Measurements from ENCODE around the gene SND1. TPM values are rescaled to one million over a fixed set of nuclear protein-coding genes. Genes with fewer than 3 reads are reported as not detected.

Gene SND1
- total and polyA plus RNA-seq, 2 donors (not counting 3 experiments of a cell fraction or from before 2014, with no cell fraction given), result 116 to 249 TPM

- FAIRE-seq (no peak), DNase-seq (ENCODE audit: low read depth, low spot score) (no peak)
- Histone ChIP-seq H3K4me1 (ENCODE audit: control insufficient read depth, extremely low read depth, insufficient read depth, low read length) (peaks cover 13% of the 10 kb centered on the region), H3K27me3 (ENCODE audit: control insufficient read depth in 2 of 2, insufficient read depth in 2 of 2, low read length in 2 of 2) (no peaks in the 10 kb centered on the region), H3K9ac (replicated peaks; ENCODE audit: extremely low read depth, insufficient read depth, low read length) (no peak overlapping the region), H4K20me1 (replicated peaks; ENCODE audit: control insufficient read depth, extremely low read depth, insufficient read depth, low read length) (no peaks in the 10 kb centered on the region), H2AFZ (ENCODE audit: low read depth, low read length) (no peak overlapping the region), H3K9me3 (replicated peaks; ENCODE audit: control insufficient read depth, insufficient read depth, low read length) (no peaks in the 10 kb centered on the region), H3K79me2 (ENCODE audit: control insufficient read depth, insufficient read depth, low read length) (peaks cover 2% of the 10 kb centered on the region), H3K4me3 (replicated peaks in 1 of 3; ENCODE audit: insufficient read depth in 1 of 3, low read depth in 1 of 3, low read length in 3 of 3) (no peak overlapping the region), H3K36me3 (ENCODE audit: control insufficient read depth in 2 of 2, extremely low read depth in 1 of 2, insufficient read depth in 2 of 2, low read length in 2 of 2) (no peaks in the 10 kb centered on the region), H3K4me2 (ENCODE audit: insufficient read depth, low read length) (no peak overlapping the region), H3K27ac (ENCODE audit: insufficient read depth, low read depth, low read length) (no peak overlapping the region), H3K9me1 (replicated peaks; ENCODE audit: control insufficient read depth, extremely low read depth, insufficient read depth, low read length) (no peaks in the 10 kb centered on the region)
- POLR2A ChIA-PET, result no interaction called here
- intact Hi-C loops (cut with micrococcal nuclease) (no loop called here), dilution Hi-C loops (cut with MboI; ENCODE audit: extremely low pct_ligation_motif_present, low sequenced_read_pairs) (no loop called here)
- TF ChIP-seq EZH2 (IDR thresholded peaks at IDR 0.05; ENCODE audit: borderline replicate concordance, low read depth, low read length, severe bottlenecking) (no peak), JUN (IDR thresholded peaks at IDR 0.05; ENCODE audit: borderline replicate concordance, insufficient read depth, insufficient read length, low read depth) (no peak), MYC (IDR thresholded peaks at IDR 0.05; ENCODE audit: low read depth, low read length) (no peak), POLR2AphosphoS5 (IDR thresholded peaks at IDR 0.05; ENCODE audit: insufficient read depth, low read depth, low read length) (no peak), CTCF (IDR thresholded peaks at IDR 0.05; ENCODE audit: extremely low read depth in 1 of 2, insufficient read depth in 1 of 2, low read depth in 1 of 2, low read length in 2 of 2) (no peak)
- no TSS peak for BruUV-seq (replicated peaks)
- CTCF ChIA-PET, result interaction anchor here (1.4 to 1.7 kb wide), 2 partner anchors 10 to 250 kb away, joined by 3 read pairs; no protein-coding TSS in a partner anchor
These were observed 305.9 kb downstream of the SND1 start for GRCh38 chr7:127957886-127958285.

- no peak for DNase-seq (ENCODE audit: low read depth, low spot score)
- TF ChIP-seq JUN (IDR thresholded peaks at IDR 0.05; ENCODE audit: borderline replicate concordance, insufficient read depth, insufficient read length, low read depth), result no peak
- TF ChIP-seq POLR2A (IDR thresholded peaks at IDR 0.05; ENCODE audit: low read depth, low read length), result no peak
- TF ChIP-seq EZH2 (IDR thresholded peaks at IDR 0.05; ENCODE audit: borderline replicate concordance, low read depth, low read length, severe bottlenecking), result no peak
- TF ChIP-seq POLR2AphosphoS5 (IDR thresholded peaks at IDR 0.05; ENCODE audit: insufficient read depth, low read depth, low read length), result no peak
- TF ChIP-seq MAX (IDR thresholded peaks at IDR 0.05; ENCODE audit: insufficient read depth, insufficient read length), result no peak
- TF ChIP-seq FOS (IDR thresholded peaks at IDR 0.05; ENCODE audit: borderline replicate concordance, insufficient read depth, low read length), result no peak
- no peak for TF ChIP-seq CTCF (IDR thresholded peaks at IDR 0.05; ENCODE audit: extremely low read depth in 1 of 2, insufficient read depth in 1 of 2, low read depth in 1 of 2, low read length in 2 of 2)
- no peak for TF ChIP-seq MYC (IDR thresholded peaks at IDR 0.05; ENCODE audit: low read depth, low read length)
- no peak for TF ChIP-seq GATA2 (IDR thresholded peaks at IDR 0.05; ENCODE audit: insufficient read depth, insufficient read length, low read depth, low read length)
- BruUV-seq (replicated peaks), result no TSS peak
- Histone ChIP-seq H3K9me1 (replicated peaks; ENCODE audit: control insufficient read depth, extremely low read depth, insufficient read depth, low read length) (no peaks in the 10 kb centered on the region), H3K4me1 (ENCODE audit: control insufficient read depth, extremely low read depth, insufficient read depth, low read length) (no peaks in the 10 kb centered on the region), H2AFZ (ENCODE audit: low read depth, low read length) (no peak overlapping the region), H3K4me3 (replicated peaks in 1 of 3; ENCODE audit: insufficient read depth in 1 of 3, low read depth in 1 of 3, low read length in 3 of 3) (no peak overlapping the region), H3K79me2 (ENCODE audit: control insufficient read depth, insufficient read depth, low read length) (peaks cover 2% of the 10 kb centered on the region), H3K9me3 (replicated peaks; ENCODE audit: control insufficient read depth, insufficient read depth, low read length) (no peaks in the 10 kb centered on the region), H3K4me2 (ENCODE audit: insufficient read depth, low read length) (no peak overlapping the region), H3K27me3 (ENCODE audit: control insufficient read depth in 2 of 2, insufficient read depth in 2 of 2, low read length in 2 of 2) (no peaks in the 10 kb centered on the region), H4K20me1 (replicated peaks; ENCODE audit: control insufficient read depth, extremely low read depth, insufficient read depth, low read length) (no peaks in the 10 kb centered on the region), H3K9ac (replicated peaks; ENCODE audit: extremely low read depth, insufficient read depth, low read length) (no peak overlapping the region), H3K36me3 (ENCODE audit: control insufficient read depth in 2 of 2, extremely low read depth in 1 of 2, insufficient read depth in 2 of 2, low read length in 2 of 2) (no peaks in the 10 kb centered on the region), H3K27ac (ENCODE audit: insufficient read depth, low read depth, low read length) (no peak overlapping the region)
- CTCF ChIA-PET, result no interaction called here
- no peak for FAIRE-seq
- dilution Hi-C loops (cut with MboI; ENCODE audit: extremely low pct_ligation_motif_present, low sequenced_read_pairs) (no loop called here), intact Hi-C loops (cut with micrococcal nuclease) (no loop called here)
- POLR2A ChIA-PET, result no interaction called here
These were observed 307.8 kb downstream of the SND1 start for GRCh38 chr7:127959770-127960169.

All from endothelial cell of umbilical vein (primary cell).